Left renal cortex interstitium (tissue), 4 donors: ENCODE results near the gene FAM89A. TPM values are rescaled to one million over a fixed set of nuclear protein-coding genes. Genes with fewer than 3 reads are reported as not detected.

Source experiments
- DNase-seq, 4 donors: peaks; one replicate each; pipeline ENCODE4 v3.0.0-alpha.2; 2013; ENCODE audit warnings: low read depth in 4 of 4, low spot score in 2 of 4, missing footprints in 1 of 4
- polyA plus RNA-seq, 4 donors: library from polyadenylated mRNA; unstranded; fragments of 120-200 nt; gene quantifications; one replicate each; pipeline ENCODE4 v1.2.1, GENCODE V29; 2013; ENCODE audit not compliant: insufficient read length in 4 of 4

The FAM89A gene
- polyA plus RNA-seq, 4 donors: 16.8 to 24.5 (median 19.7) TPM

DNA sequence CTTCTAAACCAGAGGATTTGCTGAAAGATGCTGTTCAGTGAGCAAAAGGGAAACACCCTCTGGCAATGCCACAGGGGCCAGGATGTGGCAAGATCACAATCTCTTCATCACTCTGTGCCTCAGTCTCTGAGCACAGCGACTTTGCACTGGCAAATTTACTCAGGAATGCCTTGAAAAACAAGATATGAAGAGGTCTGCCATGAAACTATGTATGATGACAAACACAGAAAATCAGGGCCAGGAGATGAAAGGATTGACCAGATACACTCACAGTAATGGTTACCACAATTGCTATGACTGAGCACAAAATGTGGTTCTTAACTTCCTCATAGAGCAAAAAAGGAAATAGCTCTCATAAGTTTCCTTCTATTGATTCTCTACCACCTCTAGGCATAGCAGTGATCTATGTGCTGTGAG is 67.2 kb downstream of the FAM89A start:
- DNase-seq: no peak

DNA sequence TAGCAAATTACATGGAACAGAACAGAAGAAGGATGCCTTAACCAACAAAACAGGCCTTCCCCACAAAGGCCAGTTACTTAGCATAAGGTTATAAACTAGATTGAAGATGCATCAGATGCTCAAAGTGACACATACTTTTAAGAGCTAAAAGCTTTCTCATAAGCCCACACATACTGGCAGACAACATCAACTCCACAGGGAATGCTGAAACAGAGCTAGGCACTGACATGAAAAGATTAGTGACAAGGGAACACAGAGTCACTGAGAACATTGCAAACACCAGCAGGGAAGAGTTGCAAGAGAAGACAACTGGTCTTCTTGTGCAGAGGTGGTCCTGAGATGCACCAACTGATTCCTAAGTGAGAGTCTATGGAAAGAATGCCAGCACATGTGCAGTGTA is 68.3 kb downstream of the FAM89A start:
- DNase-seq: no peak

DNA sequence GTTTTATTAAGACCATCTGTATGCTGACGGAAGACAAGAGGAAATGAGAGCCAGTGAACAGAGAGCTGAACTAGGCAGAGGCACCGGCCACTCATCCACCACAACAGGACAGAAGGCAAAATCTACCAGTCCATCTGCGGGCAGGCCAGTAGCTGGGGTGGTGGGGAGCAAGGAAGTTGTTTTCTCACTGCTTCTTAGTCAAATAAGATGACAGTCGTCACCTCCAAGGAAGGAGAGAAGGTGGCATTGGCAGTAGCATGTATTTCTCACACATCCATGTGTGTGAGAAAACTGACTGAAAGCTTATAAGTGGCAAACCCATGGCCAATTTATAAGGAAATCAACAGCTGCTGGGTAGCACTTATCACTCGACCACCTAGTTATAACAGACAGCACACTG is 69.6 kb downstream of the FAM89A start:
- no peak for DNase-seq

Other genes starting within 250 kb of the FAM89A start
- gene C1orf198, start 171.7 kb downstream of the FAM89A start, polyA plus RNA-seq: 100 to 1,000 TPM in 1 of 4 donors, 10 to 100 TPM in 3; 85.6 to 102 (median 87.2) TPM
- gene TTC13, start 61.4 kb downstream of the FAM89A start, polyA plus RNA-seq: 10 to 100 TPM; 14.6 to 24.9 (median 20.3) TPM
- 10 to 100 TPM; 25.5 to 31.2 (median 27.5) TPM for gene ARV1, start 61.2 kb downstream of the FAM89A start, polyA plus RNA-seq
- under 1 TPM; 0.09 to 0.17 (median 0.10) TPM for gene TRIM67, start 121.8 kb upstream of the FAM89A start, polyA plus RNA-seq
- gene GNPAT, start 201.0 kb upstream of the FAM89A start, polyA plus RNA-seq: 10 to 100 TPM; 59.9 to 77.3 (median 62.9) TPM